Measurements from ENCODE around the gene ATP5PF. TPM values are rescaled to one million over a fixed set of nuclear protein-coding genes. Genes with fewer than 3 reads are reported as not detected.

The ATP5PF gene
- total RNA-seq, 1 experiment from 2014 or later = 132 TPM

- RAD21 ChIA-PET (ENCODE audit: low non-redundant PET in 1 of 2, low total read pairs in 2 of 2, uncharacterized antibody in 2 of 2, unreplicated experiment in 2 of 2) = no interaction called here
Observed at GRCh38 chr21:25721987-25722386, 12.7 kb downstream of the ATP5PF start.

More at GRCh38 chr21:25721987-25722386, 12.7 kb downstream of the ATP5PF start:
- Histone ChIP-seq H3K27ac (ENCODE audit: low read depth, low read length) (no peak overlapping the region), H3K9me3 (ENCODE audit: control insufficient read depth in 1 of 2, insufficient read depth in 1 of 2, low read depth in 1 of 2, low read length in 2 of 2) (no peaks in the 10 kb centered on the region), H3K9me2 (ENCODE audit: insufficient read depth) (no peaks in the 10 kb centered on the region), H3K9ac (ENCODE audit: low read length) (no peak overlapping the region), H2AFZ (ENCODE audit: low read depth, low read length, poor library complexity, severe bottlenecking) (no peak overlapping the region), H3K27me3 (ENCODE audit: insufficient read depth, low read length) (no peaks in the 10 kb centered on the region), H4K20me1 (ENCODE audit: insufficient read depth) (no peaks in the 10 kb centered on the region; the same call in 1 of the 2 replicates), H3K36me3 (ENCODE audit: control insufficient read depth in 1 of 2, insufficient read depth in 2 of 2, low read length in 2 of 2) (peaks cover 26 to 35% of the 10 kb centered on the region in 2 experiments), H3K4me2 (ENCODE audit: low read length) (no peak overlapping the region), H3K4me3 (replicated peaks in 1 of 2; ENCODE audit: low read depth in 1 of 2, low read length in 2 of 2) (no peak overlapping the region), H3K79me2 (ENCODE audit: insufficient read depth, low read length) (peaks cover 21% of the 10 kb centered on the region), H3K4me1 (ENCODE audit: control insufficient read depth in 1 of 2, insufficient read depth in 2 of 2, low read length in 2 of 2) (no peaks in the 10 kb centered on the region)
- DNase-seq (ENCODE audit: low read depth, low spot score) (no peak), ATAC-seq (no peak)
- POLR2A ChIA-PET = no interaction called here
- no peak for TF ChIP-seq CEBPB (IDR thresholded peaks at IDR 0.05; ENCODE audit: low read depth)
- no peak for TF ChIP-seq SRF (IDR thresholded peaks at IDR 0.05; ENCODE audit: low read depth)
- TF ChIP-seq YY1 (IDR thresholded peaks at IDR 0.05; ENCODE audit: extremely low read depth, insufficient replicate concordance, low read depth, low read length) = no peak
- TF ChIP-seq POLR2A (IDR thresholded peaks at IDR 0.05; ENCODE audit: borderline replicate concordance, extremely low read depth, insufficient read depth, insufficient read length) = no peak
- no peak for TF ChIP-seq ZNF274 (IDR thresholded peaks at IDR 0.05; ENCODE audit: low read depth, low read length)
- no peak for TF ChIP-seq ZBTB33 (IDR thresholded peaks at IDR 0.05; ENCODE audit: extremely low read depth, insufficient replicate concordance, low read length)
- TF ChIP-seq SIN3A (IDR thresholded peaks at IDR 0.05; ENCODE audit: low read depth) = no peak
- no peak for TF ChIP-seq REST (IDR thresholded peaks at IDR 0.05; ENCODE audit: low read depth)
- no peak for TF ChIP-seq EGR1 (IDR thresholded peaks at IDR 0.05; ENCODE audit: low read depth)
- TF ChIP-seq RAD21 (IDR thresholded peaks at IDR 0.05; ENCODE audit: low read depth) = no peak
- TF ChIP-seq JUND (IDR thresholded peaks at IDR 0.05) = no peak
- no peak for TF ChIP-seq POLR2AphosphoS5 (IDR thresholded peaks at IDR 0.05; ENCODE audit: low read depth, low read length)
- TF ChIP-seq CBX3 (IDR thresholded peaks at IDR 0.05; ENCODE audit: low read depth) = no peak
- TF ChIP-seq FOSL1 (IDR thresholded peaks at IDR 0.05; ENCODE audit: low read depth) = no peak
- TF ChIP-seq MAX (IDR thresholded peaks at IDR 0.05) = no peak
- TF ChIP-seq SP1 (IDR thresholded peaks at IDR 0.05; ENCODE audit: low read depth) = no peak
- no peak for TF ChIP-seq TCF7L2 (IDR thresholded peaks at IDR 0.05; ENCODE audit: borderline replicate concordance, extremely low read depth, insufficient read depth, insufficient read length)
- TF ChIP-seq CTCF (IDR thresholded peaks at IDR 0.05 in 2 of 3, conservative IDR thresholded peaks at IDR 0.05 in 1 of 3; ENCODE audit: borderline replicate concordance in 1 of 3, insufficient read depth in 1 of 3, low read depth in 2 of 3, low read length in 2 of 3) = no peak
- no TSS peak for BruUV-seq (replicated peaks)
- intact Hi-C loops (cut with micrococcal nuclease) = no loop called here
- CTCF ChIA-PET = interaction anchor here (1.3 kb wide), 1 partner anchor 10 kb away, joined by 3 read pairs; no protein-coding TSS in a partner anchor
